CD4-positive, alpha-beta T cell treated with Interleukin-21 for 1 hour (primary cell): ENCODE data around the gene PIGV.
"Not testable (repeated sequence)": the region's sequence is repeated elsewhere in the genome, so short reads cannot be mapped to it uniquely, and the experiment has no call there.

ENCODE experiments used
- DNase-seq: peaks from one replicate; pipeline ENCODE4 v3.0.0-alpha.2; 2020

The PIGV gene

GRCh38 chr1:26797627-26798026, 9.9 kb downstream of the PIGV start:
- DNase-seq = no peak

- peak; percentile 19 for DNase-seq
These were observed 11.9 kb downstream of the PIGV start for GRCh38 chr1:26799479-26800142.

GRCh38 chr1:26803932-26804331, 16.2 kb downstream of the PIGV start:
- DNase-seq = not testable (repeated sequence)

GRCh38 chr1:26810105-26810504, 22.4 kb downstream of the PIGV start:
- DNase-seq = peak; percentile 89

- peak; percentile 55 for DNase-seq
These were observed 23.3 kb downstream of the PIGV start for GRCh38 chr1:26811057-26811456.

- DNase-seq = no peak
These were observed 24.0 kb downstream of the PIGV start for GRCh38 chr1:26811708-26812107.

GRCh38 chr1:26814377-26814776, 26.6 kb downstream of the PIGV start:
- DNase-seq = no peak

- DNase-seq = no peak
These were observed 27.1 kb downstream of the PIGV start for GRCh38 chr1:26814893-26815292.

- DNase-seq = peak; percentile 75
These were observed 33.1 kb downstream of the PIGV start for GRCh38 chr1:26820784-26821269.

- DNase-seq = no peak
These were observed 35.1 kb downstream of the PIGV start for GRCh38 chr1:26822737-26823395.

- DNase-seq = no peak
These were observed 37.0 kb downstream of the PIGV start for GRCh38 chr1:26824731-26825130.

GRCh38 chr1:26826261-26827105, 38.7 kb downstream of the PIGV start, which contains the start of gene ZDHHC18:
Gene ZDHHC18, plus strand, starts transcription at chr1:26826688. Its CDS starts 117 bp downstream, at chr1:26826805.
- peak; percentile 76 for DNase-seq

GRCh38 chr1:26827106-26827604, 39.4 kb downstream of the PIGV start:
- DNase-seq = no peak

GRCh38 chr1:26827663-26828062, 39.9 kb downstream of the PIGV start:
- no peak for DNase-seq

GRCh38 chr1:26828411-26828991, 40.8 kb downstream of the PIGV start:
- peak; percentile 69 for DNase-seq

GRCh38 chr1:26829184-26829911, 41.6 kb downstream of the PIGV start:
- no peak for DNase-seq

- no peak for DNase-seq
These were observed 43.3 kb downstream of the PIGV start for GRCh38 chr1:26831059-26831458.

- DNase-seq = peak; percentile 67
These were observed 43.9 kb downstream of the PIGV start for GRCh38 chr1:26831546-26832248.

- peak; percentile 20 for DNase-seq
These were observed 44.7 kb downstream of the PIGV start for GRCh38 chr1:26832249-26832960.
